OCI-LY3 (cell line): ENCODE data around the gene GSTCD.

Experiments
- EZH2phosphoT487 ChIP-seq: fragments of 200-600 bp; shearing (Covaris generic); IDR thresholded peaks from 2 replicates; pipeline ENCODE4 v1.6.1; 2018; ENCODE audit warnings: antibody characterized with exemption, mixed run types, low read depth
- TF ChIP-seq, protein P1 (sequence below): fragments of 200-600, 300-600 bp; sonication (generic); IDR thresholded peaks from 2 replicates; pipeline ENCODE4 v1.5.1; 2014; ENCODE audit warnings: antibody characterized with exemption, low read length, low read depth

DNA sequence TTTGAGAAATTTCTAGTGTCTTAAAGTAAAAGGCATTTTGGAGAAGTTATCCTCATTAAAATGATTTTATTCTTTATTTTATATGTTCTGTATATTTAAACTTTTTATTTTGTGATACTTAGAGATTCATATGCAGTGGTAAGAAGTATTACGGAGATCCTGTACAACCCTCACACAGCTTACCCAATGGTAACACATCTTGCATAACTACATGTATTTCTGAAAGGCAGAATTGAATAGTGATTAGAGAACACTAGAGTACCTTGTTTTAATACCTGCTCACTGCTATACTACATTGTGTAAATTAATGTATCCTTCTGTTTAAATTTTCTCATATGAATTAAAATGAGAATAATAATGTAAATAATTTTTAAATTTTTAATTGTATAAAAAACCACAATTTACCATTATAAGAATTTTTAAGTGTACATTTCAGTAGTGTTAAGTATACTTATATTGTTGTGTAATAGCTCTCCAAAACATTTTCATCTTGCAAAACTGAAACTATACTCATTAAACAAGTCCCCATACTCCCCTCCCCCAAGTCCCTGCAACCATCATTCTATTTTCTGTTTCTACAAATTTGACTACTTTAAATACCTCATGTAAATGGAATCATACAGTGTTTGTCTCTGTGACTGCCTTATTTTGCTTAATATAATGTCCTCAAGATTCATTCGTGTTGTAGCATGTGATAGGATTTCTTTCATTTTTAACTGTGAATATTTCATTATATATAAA is 45.5 kb upstream of the GSTCD start:
- TF ChIP-seq, protein P1, sequence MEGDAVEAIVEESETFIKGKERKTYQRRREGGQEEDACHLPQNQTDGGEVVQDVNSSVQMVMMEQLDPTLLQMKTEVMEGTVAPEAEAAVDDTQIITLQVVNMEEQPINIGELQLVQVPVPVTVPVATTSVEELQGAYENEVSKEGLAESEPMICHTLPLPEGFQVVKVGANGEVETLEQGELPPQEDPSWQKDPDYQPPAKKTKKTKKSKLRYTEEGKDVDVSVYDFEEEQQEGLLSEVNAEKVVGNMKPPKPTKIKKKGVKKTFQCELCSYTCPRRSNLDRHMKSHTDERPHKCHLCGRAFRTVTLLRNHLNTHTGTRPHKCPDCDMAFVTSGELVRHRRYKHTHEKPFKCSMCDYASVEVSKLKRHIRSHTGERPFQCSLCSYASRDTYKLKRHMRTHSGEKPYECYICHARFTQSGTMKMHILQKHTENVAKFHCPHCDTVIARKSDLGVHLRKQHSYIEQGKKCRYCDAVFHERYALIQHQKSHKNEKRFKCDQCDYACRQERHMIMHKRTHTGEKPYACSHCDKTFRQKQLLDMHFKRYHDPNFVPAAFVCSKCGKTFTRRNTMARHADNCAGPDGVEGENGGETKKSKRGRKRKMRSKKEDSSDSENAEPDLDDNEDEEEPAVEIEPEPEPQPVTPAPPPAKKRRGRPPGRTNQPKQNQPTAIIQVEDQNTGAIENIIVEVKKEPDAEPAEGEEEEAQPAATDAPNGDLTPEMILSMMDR = no peak
- TF ChIP-seq EZH2phosphoT487 = no peak
